Measurements from ENCODE around the gene TMEM234. TPM values are rescaled to one million over a fixed set of nuclear protein-coding genes. Genes with fewer than 3 reads are reported as not detected.

Gene TMEM234
- total and polyA plus RNA-seq, 2 of the 13 experiments (the other 11 are each of a cell fraction or from before 2014, with no cell fraction given): 6.1 to 9.0 TPM

DNA sequence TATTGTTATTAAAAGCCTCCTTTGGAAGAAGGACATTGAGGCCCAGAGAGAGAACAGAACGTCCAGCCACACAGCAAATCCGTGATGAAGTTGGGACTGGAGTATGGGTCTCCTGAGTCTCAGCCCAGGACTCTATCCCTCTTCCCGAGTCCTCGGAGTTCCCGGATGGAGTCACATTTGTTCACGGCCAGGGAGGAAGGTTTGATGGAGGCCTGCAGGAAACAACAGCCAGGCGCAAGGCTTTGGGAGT lies 43.0 kb downstream of the TMEM234 start:
- DNase-seq (ENCODE audit: low spot score) (no peak), FAIRE-seq (no peak), ATAC-seq (peak; percentile 46)
- intact Hi-C loops (cut with micrococcal nuclease; ENCODE audit: unreplicated experiment): no loop called here
- CTCF ChIA-PET (ENCODE audit: low intra/inter-chr PET ratio, low total read pairs): no interaction called here
- Histone ChIP-seq H3K9ac (ENCODE audit: insufficient read depth, low read depth, low read length) (peak overlapping the region; percentile 84), H3K4me3 (replicated peaks in 1 of 3; ENCODE audit: insufficient read depth in 1 of 3, low read depth in 2 of 3, low read length in 3 of 3) (peak overlapping the region; percentile 47 to 76 (median 58)), H3K27ac (ENCODE audit: extremely low read length, insufficient read depth, low read length) (peak overlapping the region; percentile 87), H3K36me3 (replicated peaks in 1 of 2; ENCODE audit: control insufficient read depth in 1 of 2, insufficient read depth in 2 of 2, low read length in 2 of 2) (peaks cover 4 to 16% of the 10 kb centered on the region in 2 experiments; a peak in 4 of 5 replicates), H4K20me1 (ENCODE audit: insufficient read depth, low read length) (no peaks in the 10 kb centered on the region), H3K27me3 (ENCODE audit: control insufficient read depth in 1 of 2, insufficient read depth in 2 of 2, low read length in 2 of 2) (no peaks in the 10 kb centered on the region), H3K79me2 (ENCODE audit: insufficient read depth, low read length) (peaks cover 31% of the 10 kb centered on the region), H2AFZ (ENCODE audit: low read length) (peak overlapping the region; percentile 85), H3K4me2 (ENCODE audit: low read depth, low read length) (peak overlapping the region; percentile 80), H3K9me3 (ENCODE audit: low read length) (no peaks in the 10 kb centered on the region), H3K4me1 (ENCODE audit: insufficient read depth, low read length) (peaks cover 59% of the 10 kb centered on the region)
- WGBS (ENCODE audit: low lambda C conversion rate): 0% methylated on average over 5 of the region's 7 CpGs
- in situ Hi-C loops (cut with HindIII; ENCODE audit: extremely low pct_ligation_motif_present, low pct_unique_long_range_greater_than_20kb): no loop called here
- POLR2A ChIA-PET: interaction anchor here (0.5 to 2.7 kb wide), 19 partner anchors 13 to 215 kb away, joined by 3 to 38 read pairs (median 5); partner anchors contain the start of genes BSDC1, CCDC28B, EIF3I and HDAC1
- TF ChIP-seq, protein P1, sequence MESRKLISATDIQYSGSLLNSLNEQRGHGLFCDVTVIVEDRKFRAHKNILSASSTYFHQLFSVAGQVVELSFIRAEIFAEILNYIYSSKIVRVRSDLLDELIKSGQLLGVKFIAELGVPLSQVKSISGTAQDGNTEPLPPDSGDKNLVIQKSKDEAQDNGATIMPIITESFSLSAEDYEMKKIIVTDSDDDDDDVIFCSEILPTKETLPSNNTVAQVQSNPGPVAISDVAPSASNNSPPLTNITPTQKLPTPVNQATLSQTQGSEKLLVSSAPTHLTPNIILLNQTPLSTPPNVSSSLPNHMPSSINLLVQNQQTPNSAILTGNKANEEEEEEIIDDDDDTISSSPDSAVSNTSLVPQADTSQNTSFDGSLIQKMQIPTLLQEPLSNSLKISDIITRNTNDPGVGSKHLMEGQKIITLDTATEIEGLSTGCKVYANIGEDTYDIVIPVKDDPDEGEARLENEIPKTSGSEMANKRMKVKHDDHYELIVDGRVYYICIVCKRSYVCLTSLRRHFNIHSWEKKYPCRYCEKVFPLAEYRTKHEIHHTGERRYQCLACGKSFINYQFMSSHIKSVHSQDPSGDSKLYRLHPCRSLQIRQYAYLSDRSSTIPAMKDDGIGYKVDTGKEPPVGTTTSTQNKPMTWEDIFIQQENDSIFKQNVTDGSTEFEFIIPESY (CRISPR knock-in tag; IDR thresholded peaks at IDR 0.05): no peak
- no peak for TF ChIP-seq FOXM1 (CRISPR knock-in tag; IDR thresholded peaks at IDR 0.05)
- 0 out of 2 replicates have a peak, but pooled peaks have one; percentile 1 for TF ChIP-seq REL (CRISPR knock-in tag; conservative IDR thresholded peaks at IDR 0.05)
- TF ChIP-seq ZKSCAN1 (IDR thresholded peaks at IDR 0.05; ENCODE audit: low read length): no peak
- no peak for TF ChIP-seq SOX6 (IDR thresholded peaks at IDR 0.05)
- TF ChIP-seq SOX6 (CRISPR knock-in tag; IDR thresholded peaks at IDR 0.05): no peak
- TF ChIP-seq, protein P2, sequence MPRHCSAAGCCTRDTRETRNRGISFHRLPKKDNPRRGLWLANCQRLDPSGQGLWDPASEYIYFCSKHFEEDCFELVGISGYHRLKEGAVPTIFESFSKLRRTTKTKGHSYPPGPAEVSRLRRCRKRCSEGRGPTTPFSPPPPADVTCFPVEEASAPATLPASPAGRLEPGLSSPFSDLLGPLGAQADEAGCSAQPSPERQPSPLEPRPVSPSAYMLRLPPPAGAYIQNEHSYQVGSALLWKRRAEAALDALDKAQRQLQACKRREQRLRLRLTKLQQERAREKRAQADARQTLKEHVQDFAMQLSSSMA (CRISPR knock-in tag; IDR thresholded peaks at IDR 0.05): 0 out of 2 replicates have a peak, but pooled peaks have one; percentile 59
- TF ChIP-seq ZBTB1 (CRISPR knock-in tag; IDR thresholded peaks at IDR 0.05; ENCODE audit: borderline replicate concordance): 0 out of 2 replicates have a peak, but pooled peaks have one; percentile 0
- TF ChIP-seq ZSCAN22 (CRISPR knock-in tag; IDR thresholded peaks at IDR 0.05): 0 out of 2 replicates have a peak, but pooled peaks have one; percentile 40
- no peak for TF ChIP-seq ZNF143 (CRISPR knock-in tag; IDR thresholded peaks at IDR 0.05)
- TF ChIP-seq PLRG1 (conservative IDR thresholded peaks at IDR 0.05): no peak
- peak; percentile 47; the same call in 1 of the 2 replicates for TF ChIP-seq ZSCAN29 (CRISPR knock-in tag; conservative IDR thresholded peaks at IDR 0.05)
- TF ChIP-seq, protein P3, sequence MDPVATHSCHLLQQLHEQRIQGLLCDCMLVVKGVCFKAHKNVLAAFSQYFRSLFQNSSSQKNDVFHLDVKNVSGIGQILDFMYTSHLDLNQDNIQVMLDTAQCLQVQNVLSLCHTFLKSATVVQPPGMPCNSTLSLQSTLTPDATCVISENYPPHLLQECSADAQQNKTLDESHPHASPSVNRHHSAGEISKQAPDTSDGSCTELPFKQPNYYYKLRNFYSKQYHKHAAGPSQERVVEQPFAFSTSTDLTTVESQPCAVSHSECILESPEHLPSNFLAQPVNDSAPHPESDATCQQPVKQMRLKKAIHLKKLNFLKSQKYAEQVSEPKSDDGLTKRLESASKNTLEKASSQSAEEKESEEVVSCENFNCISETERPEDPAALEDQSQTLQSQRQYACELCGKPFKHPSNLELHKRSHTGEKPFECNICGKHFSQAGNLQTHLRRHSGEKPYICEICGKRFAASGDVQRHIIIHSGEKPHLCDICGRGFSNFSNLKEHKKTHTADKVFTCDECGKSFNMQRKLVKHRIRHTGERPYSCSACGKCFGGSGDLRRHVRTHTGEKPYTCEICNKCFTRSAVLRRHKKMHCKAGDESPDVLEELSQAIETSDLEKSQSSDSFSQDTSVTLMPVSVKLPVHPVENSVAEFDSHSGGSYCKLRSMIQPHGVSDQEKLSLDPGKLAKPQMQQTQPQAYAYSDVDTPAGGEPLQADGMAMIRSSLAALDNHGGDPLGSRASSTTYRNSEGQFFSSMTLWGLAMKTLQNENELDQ (CRISPR knock-in tag; IDR thresholded peaks at IDR 0.05; ENCODE audit: borderline replicate concordance): 0 out of 2 replicates have a peak, but pooled peaks have one; percentile 48
- no peak for TF ChIP-seq NFE2L1 (CRISPR knock-in tag; IDR thresholded peaks at IDR 0.05; ENCODE audit: borderline replicate concordance)
- peak; percentile 74; the same call in 1 of the 2 replicates for TF ChIP-seq MEIS1 (CRISPR knock-in tag; IDR thresholded peaks at IDR 0.05; ENCODE audit: borderline replicate concordance)
- TF ChIP-seq ZNF331 (CRISPR knock-in tag; IDR thresholded peaks at IDR 0.05): no peak
- TSS peak; percentile 93 for BruUV-seq (replicated peaks)
